ENCODE data around the gene UGT1A1. TPM values are rescaled to one million over a fixed set of nuclear protein-coding genes. Genes with fewer than 3 reads are reported as not detected.

Gene UGT1A1
- total RNA-seq, 1 experiment from 2014 or later = not detected

DNA sequence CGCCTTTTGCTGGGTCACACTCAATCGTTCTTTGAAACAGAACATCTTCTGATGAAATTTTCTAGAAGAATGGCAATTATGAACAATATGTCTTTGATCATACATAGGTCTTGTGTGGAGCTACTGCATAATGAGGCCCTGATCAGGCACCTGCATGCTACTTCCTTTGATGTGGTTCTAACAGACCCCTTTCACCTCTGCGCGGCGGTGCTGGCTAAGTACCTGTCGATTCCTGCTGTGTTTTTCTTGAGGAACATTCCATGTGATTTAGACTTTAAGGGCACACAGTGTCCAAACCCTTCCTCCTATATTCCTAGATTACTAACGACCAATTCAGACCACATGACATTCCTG is 46.8 kb upstream of the UGT1A1 start:
- POLR2A ChIA-PET = no interaction called here
- CTCF ChIA-PET = no interaction called here

DNA sequence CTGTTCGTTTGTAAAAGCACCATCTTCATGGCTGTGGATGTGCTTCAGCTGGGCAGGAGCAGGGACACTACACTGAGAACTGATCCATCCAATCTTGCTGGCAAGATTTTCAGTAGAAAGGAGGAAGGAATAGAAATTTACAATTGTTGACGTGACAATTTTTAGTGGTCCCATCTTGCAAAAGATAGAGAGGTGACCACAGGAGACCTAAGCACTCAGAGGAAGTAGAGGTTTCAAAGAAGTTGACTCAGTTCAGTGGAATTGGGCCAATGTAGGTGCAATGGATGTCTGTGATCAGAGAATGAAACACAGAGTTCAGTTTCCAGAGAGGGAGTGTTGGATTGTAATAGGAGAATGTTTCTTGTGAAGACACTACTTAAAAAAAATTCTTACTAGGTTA is 45.9 kb upstream of the UGT1A1 start:
- no peak overlapping the region for H3K27ac ChIP-seq (ENCODE audit: low read depth, low read length)
- no peak for ATAC-seq
- intact Hi-C loops (cut with micrococcal nuclease) = no loop called here
- no peaks in the 10 kb centered on the region for H3K9me2 ChIP-seq (ENCODE audit: insufficient read depth)
- H3K4me2 ChIP-seq (ENCODE audit: low read length) = no peak overlapping the region
- H3K79me2 ChIP-seq (ENCODE audit: insufficient read depth, low read length) = no peaks in the 10 kb centered on the region
- DNase-seq (ENCODE audit: low read depth, low spot score) = no peak
- H4K20me1 ChIP-seq (ENCODE audit: insufficient read depth) = no peaks in the 10 kb centered on the region
- no TSS peak for BruUV-seq (replicated peaks)
- H3K4me3 ChIP-seq (replicated peaks in 1 of 2; ENCODE audit: low read depth in 1 of 2, low read length in 2 of 2) = no peak overlapping the region
- no peaks in the 10 kb centered on the region for H3K36me3 ChIP-seq (ENCODE audit: control insufficient read depth in 1 of 2, insufficient read depth in 2 of 2, low read length in 2 of 2)
- no peak overlapping the region for H3K9ac ChIP-seq (ENCODE audit: low read length)
- POLR2A ChIA-PET = no interaction called here
- no peaks in the 10 kb centered on the region for H3K4me1 ChIP-seq (ENCODE audit: control insufficient read depth in 1 of 2, insufficient read depth in 2 of 2, low read length in 2 of 2)
- H3K9me3 ChIP-seq (ENCODE audit: control insufficient read depth in 1 of 2, insufficient read depth in 1 of 2, low read depth in 1 of 2, low read length in 2 of 2) = no peaks in the 10 kb centered on the region
- H2AFZ ChIP-seq (ENCODE audit: low read depth, low read length, poor library complexity, severe bottlenecking) = no peak overlapping the region
- H3K27me3 ChIP-seq (ENCODE audit: insufficient read depth, low read length) = peaks cover 14% of the 10 kb centered on the region; the same call in 1 of the 2 replicates
- RAD21 ChIA-PET (ENCODE audit: low non-redundant PET in 1 of 2, low total read pairs in 2 of 2, uncharacterized antibody in 2 of 2, unreplicated experiment in 2 of 2) = no interaction called here
- CTCF ChIA-PET = no interaction called here
- TF ChIP-seq POLR2AphosphoS5 (IDR thresholded peaks at IDR 0.05; ENCODE audit: low read depth, low read length) (no peak), EGR1 (IDR thresholded peaks at IDR 0.05; ENCODE audit: low read depth) (no peak), CEBPB (IDR thresholded peaks at IDR 0.05; ENCODE audit: low read depth) (no peak), SRF (IDR thresholded peaks at IDR 0.05; ENCODE audit: low read depth) (no peak), YY1 (IDR thresholded peaks at IDR 0.05; ENCODE audit: extremely low read depth, insufficient replicate concordance, low read depth, low read length) (no peak)
- TF ChIP-seq, protein P1, sequence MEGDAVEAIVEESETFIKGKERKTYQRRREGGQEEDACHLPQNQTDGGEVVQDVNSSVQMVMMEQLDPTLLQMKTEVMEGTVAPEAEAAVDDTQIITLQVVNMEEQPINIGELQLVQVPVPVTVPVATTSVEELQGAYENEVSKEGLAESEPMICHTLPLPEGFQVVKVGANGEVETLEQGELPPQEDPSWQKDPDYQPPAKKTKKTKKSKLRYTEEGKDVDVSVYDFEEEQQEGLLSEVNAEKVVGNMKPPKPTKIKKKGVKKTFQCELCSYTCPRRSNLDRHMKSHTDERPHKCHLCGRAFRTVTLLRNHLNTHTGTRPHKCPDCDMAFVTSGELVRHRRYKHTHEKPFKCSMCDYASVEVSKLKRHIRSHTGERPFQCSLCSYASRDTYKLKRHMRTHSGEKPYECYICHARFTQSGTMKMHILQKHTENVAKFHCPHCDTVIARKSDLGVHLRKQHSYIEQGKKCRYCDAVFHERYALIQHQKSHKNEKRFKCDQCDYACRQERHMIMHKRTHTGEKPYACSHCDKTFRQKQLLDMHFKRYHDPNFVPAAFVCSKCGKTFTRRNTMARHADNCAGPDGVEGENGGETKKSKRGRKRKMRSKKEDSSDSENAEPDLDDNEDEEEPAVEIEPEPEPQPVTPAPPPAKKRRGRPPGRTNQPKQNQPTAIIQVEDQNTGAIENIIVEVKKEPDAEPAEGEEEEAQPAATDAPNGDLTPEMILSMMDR (IDR thresholded peaks at IDR 0.05 in 2 of 3, conservative IDR thresholded peaks at IDR 0.05 in 1 of 3; ENCODE audit: borderline replicate concordance in 1 of 3, insufficient read depth in 1 of 3, low read depth in 2 of 3, low read length in 2 of 3) = no peak
- TF ChIP-seq, protein P2, sequence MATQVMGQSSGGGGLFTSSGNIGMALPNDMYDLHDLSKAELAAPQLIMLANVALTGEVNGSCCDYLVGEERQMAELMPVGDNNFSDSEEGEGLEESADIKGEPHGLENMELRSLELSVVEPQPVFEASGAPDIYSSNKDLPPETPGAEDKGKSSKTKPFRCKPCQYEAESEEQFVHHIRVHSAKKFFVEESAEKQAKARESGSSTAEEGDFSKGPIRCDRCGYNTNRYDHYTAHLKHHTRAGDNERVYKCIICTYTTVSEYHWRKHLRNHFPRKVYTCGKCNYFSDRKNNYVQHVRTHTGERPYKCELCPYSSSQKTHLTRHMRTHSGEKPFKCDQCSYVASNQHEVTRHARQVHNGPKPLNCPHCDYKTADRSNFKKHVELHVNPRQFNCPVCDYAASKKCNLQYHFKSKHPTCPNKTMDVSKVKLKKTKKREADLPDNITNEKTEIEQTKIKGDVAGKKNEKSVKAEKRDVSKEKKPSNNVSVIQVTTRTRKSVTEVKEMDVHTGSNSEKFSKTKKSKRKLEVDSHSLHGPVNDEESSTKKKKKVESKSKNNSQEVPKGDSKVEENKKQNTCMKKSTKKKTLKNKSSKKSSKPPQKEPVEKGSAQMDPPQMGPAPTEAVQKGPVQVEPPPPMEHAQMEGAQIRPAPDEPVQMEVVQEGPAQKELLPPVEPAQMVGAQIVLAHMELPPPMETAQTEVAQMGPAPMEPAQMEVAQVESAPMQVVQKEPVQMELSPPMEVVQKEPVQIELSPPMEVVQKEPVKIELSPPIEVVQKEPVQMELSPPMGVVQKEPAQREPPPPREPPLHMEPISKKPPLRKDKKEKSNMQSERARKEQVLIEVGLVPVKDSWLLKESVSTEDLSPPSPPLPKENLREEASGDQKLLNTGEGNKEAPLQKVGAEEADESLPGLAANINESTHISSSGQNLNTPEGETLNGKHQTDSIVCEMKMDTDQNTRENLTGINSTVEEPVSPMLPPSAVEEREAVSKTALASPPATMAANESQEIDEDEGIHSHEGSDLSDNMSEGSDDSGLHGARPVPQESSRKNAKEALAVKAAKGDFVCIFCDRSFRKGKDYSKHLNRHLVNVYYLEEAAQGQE (IDR thresholded peaks at IDR 0.05; ENCODE audit: low read depth) = no peak

More for the DNA sequence above, 46.8 kb upstream of the UGT1A1 start:
- no peak overlapping the region for H3K4me2 ChIP-seq (ENCODE audit: low read length)
- H3K27ac ChIP-seq (ENCODE audit: low read depth, low read length) = no peak overlapping the region
- H3K9me2 ChIP-seq (ENCODE audit: insufficient read depth) = no peaks in the 10 kb centered on the region
- TF ChIP-seq EZH2 (IDR thresholded peaks at IDR 0.05) (no peak), CEBPB (IDR thresholded peaks at IDR 0.05; ENCODE audit: low read depth) (no peak), SRF (IDR thresholded peaks at IDR 0.05; ENCODE audit: low read depth) (no peak), SIN3A (IDR thresholded peaks at IDR 0.05; ENCODE audit: low read depth) (no peak)
- TF ChIP-seq, protein P2 (IDR thresholded peaks at IDR 0.05; ENCODE audit: low read depth) = no peak
- no peaks in the 10 kb centered on the region for H3K79me2 ChIP-seq (ENCODE audit: insufficient read depth, low read length)
- RAD21 ChIA-PET (ENCODE audit: low non-redundant PET in 1 of 2, low total read pairs in 2 of 2, uncharacterized antibody in 2 of 2, unreplicated experiment in 2 of 2) = no interaction called here
- no peaks in the 10 kb centered on the region for H3K9me3 ChIP-seq (ENCODE audit: control insufficient read depth in 1 of 2, insufficient read depth in 1 of 2, low read depth in 1 of 2, low read length in 2 of 2)
- no peak for ATAC-seq
- H4K20me1 ChIP-seq (ENCODE audit: insufficient read depth) = no peaks in the 10 kb centered on the region
- no peak overlapping the region for H3K9ac ChIP-seq (ENCODE audit: low read length)
- peaks cover 13% of the 10 kb centered on the region; the same call in 1 of the 2 replicates for H3K27me3 ChIP-seq (ENCODE audit: insufficient read depth, low read length)
- no TSS peak for BruUV-seq (replicated peaks)
- no peaks in the 10 kb centered on the region for H3K36me3 ChIP-seq (ENCODE audit: control insufficient read depth in 1 of 2, insufficient read depth in 2 of 2, low read length in 2 of 2)
- H2AFZ ChIP-seq (ENCODE audit: low read depth, low read length, poor library complexity, severe bottlenecking) = no peak overlapping the region
- no peak overlapping the region for H3K4me3 ChIP-seq (replicated peaks in 1 of 2; ENCODE audit: low read depth in 1 of 2, low read length in 2 of 2)
- DNase-seq (ENCODE audit: low read depth, low spot score) = no peak
- H3K4me1 ChIP-seq (ENCODE audit: control insufficient read depth in 1 of 2, insufficient read depth in 2 of 2, low read length in 2 of 2) = no peaks in the 10 kb centered on the region
- intact Hi-C loops (cut with micrococcal nuclease) = no loop called here
